Sigmoid colon (tissue), 4 donors: ENCODE measurements around the gene KIF5C.

Experiments
- CTCF ChIP-seq, 4 experiments: fragments of 450-650 bp in 3 of 4; fragments of 200-600 bp in 1 of 4; IDR thresholded peaks; one replicate each; pipeline ENCODE4 v1.5.1; 2016 to 2019; ENCODE audit warnings: antibody characterized with exemption in 4 of 4, mild to moderate bottlenecking in 3 of 4, moderate library complexity in 2 of 4
- EP300 ChIP-seq, 4 donors: sonication (generic); formaldehyde crosslinking; IDR thresholded peaks; one replicate each; pipeline ENCODE4 v1.6.1; 2017; ENCODE audit warnings: antibody characterized with exemption in 4 of 4
- POLR2A ChIP-seq, 2 donors: fragments of 450-650 bp; IDR thresholded peaks; one replicate each; pipeline ENCODE4 v1.6.1; 2016; ENCODE audit warnings: antibody characterized with exemption in 2 of 2, mild to moderate bottlenecking in 2 of 2, moderate library complexity in 2 of 2
- POLR2AphosphoS5 ChIP-seq, 4 donors: sonication (generic); formaldehyde crosslinking; IDR thresholded peaks; one replicate each; pipeline ENCODE4 v1.6.1; 2017; ENCODE audit warnings: antibody characterized with exemption in 4 of 4

DNA sequence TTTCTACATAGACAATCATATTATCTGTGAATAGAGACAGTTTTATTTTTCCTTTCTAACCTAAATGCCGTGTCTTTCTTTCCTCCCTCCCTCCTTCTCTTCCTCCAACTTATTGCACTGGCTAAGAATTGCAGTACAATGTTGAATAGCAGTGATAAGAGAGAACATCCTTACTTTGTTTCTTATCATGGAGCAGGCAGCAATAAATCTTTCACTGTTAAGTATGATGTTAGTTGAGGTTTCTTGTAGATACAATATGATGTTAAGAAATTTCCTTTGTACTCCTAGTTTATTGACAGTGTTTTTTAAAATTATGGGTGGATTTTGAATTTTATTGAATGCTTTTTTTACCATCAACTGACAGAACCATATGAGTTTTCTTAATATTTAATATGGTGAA lies 169.5 kb downstream of the KIF5C start:
- TF ChIP-seq POLR2AphosphoS5 (IDR thresholded peaks at IDR 0.05) (no peak), CTCF (IDR thresholded peaks at IDR 0.05) (no peak), EP300 (IDR thresholded peaks at IDR 0.05) (no peak), POLR2A (IDR thresholded peaks at IDR 0.05) (no peak)
